Measurements from ENCODE around the gene CARMIL1. TPM values are rescaled to one million over a fixed set of nuclear protein-coding genes. Genes with fewer than 3 reads are reported as not detected.

Gene CARMIL1
- total RNA-seq, result 12.4 and 22.5 TPM in 2 replicates
- 8.9 TPM for polyA plus RNA-seq (2012)

DNA sequence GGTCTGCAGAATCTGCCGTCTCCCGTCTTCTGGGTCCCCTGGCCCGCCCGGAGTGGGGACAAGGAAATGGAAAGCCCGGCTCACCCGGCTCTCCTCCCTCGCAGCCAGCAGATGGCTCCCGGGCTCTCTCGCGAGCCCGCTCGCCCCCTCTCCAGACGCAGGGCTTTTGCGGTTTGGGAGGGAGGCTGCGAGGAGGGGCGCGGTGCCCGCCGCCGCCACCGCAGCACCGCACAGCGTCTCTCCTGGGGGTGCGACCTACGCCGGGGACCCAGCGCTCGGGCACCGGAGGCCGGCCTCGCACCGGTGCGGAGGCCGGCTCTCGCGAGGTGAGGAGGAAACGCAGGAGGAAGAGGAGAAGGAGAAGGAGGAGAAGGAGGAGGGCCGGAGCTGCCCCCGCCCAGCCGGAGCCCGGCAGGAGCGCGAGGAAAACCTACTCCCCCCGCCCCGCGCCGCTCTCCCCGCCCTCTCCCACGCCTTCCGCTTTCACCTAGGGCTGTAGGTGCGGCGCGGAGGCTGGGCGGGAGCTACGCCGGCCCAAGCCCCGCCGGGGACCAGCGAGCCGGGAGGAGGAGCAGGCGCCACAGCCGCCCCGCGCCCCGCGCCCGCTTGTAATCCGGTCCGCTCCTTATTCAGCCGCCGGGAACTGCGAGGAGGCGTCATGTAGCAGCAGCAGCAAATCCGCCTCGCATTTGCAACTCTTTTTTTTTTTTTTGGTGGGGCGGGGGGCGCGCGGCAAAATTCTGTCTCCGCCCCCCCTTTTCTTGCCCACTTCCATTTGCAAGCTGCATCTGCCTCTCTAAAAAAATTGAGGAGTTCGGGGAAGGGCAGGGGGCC, at the start of gene CARMIL1:
TSS of gene CARMIL1 (plus strand) at position 461 of the 834 bp plus-strand sequence. CDS start 422 bp downstream, outside the sequence.
- DNase-seq (ENCODE audit: low read depth), result peak; percentile 87

DNA sequence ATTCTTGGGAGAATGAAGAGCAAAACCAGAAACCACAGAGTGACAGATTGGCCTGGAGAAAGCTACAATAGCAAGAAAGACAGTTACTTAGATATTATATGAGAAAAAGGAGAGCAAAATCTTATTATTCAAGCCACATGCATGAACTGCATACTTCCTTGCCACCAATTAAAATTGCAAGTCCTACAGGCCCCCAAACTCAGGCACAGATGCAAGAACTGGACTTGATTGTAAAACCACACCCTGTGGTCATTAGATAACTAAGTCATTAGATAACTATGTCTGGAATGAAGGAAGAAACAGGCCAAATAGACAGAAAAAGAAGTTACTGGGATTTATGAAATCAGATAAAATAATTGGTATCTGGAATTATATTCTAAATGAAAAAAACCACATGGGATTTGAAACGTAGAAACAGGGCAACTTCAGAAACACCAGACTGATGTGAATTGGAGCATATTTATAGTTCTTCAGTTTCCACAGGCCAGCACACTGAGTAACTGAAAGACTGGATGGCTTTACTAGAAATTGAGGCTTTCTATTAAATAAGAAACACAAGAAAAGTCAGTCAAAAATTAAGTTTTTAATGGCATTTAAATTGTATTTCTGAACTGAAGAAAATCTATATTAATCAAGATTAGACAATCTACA, 49.4 kb upstream of the CARMIL1 start:
- peak; percentile 71 for DNase-seq (ENCODE audit: low read depth)

DNA sequence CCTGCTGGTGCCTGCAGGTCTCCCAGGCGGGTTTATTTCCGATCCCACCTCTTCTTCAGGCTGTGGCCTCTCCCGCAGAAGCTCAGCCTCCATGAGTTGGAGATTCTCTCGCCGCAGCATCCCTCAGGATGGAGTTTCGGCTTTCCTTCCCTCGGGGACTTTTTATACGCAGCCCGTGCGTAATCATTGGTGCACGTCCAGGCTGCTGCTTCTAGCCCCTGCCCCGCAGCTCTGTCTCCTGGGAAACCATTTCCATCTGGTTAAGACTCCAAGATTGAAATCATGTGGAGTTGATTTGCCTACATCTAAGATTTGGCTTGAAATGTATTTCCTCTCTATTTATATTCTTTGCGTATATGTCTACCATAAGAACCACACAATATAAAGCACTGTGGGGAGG, 46.7 kb upstream of the CARMIL1 start:
- DNase-seq (ENCODE audit: low read depth), result no peak

DNA sequence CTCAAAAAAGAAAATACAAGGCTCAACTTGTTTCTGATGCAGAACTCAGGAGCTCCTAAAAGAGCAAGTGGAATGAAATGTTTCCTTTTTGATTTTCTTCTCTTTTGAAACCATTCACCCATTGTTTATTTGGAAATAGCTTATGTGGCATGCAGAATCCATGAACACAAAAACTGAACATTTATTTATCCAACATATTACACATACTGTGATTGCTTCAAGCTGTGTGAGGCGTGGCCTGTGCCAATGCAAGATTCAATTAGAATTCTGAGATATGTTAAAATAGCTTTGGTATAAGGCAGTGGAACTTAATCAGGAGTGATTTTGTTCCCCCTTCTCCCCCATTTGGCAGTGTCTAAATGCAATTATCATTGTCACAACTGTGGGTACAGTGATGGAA, 45.9 kb upstream of the CARMIL1 start:
- no peak for DNase-seq (ENCODE audit: low read depth)

DNA sequence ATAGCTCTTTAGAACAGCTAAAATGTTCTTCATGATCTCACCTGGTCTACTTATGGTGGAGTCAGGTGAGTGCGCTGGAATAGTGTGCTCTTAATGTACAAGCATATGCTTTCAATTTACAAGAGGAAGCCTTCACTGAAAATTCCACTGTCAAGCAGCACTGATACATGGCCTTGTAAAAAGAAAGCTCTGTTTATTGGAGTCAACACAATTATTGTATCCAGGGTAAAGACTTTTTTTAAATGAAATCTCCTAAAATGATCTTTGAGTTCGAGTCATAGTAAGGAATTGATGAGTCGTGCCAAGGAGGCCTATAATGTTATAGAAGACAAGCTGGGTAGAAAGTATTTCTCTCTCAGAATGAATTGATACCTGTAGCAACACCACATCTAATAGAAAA, 41.6 kb upstream of the CARMIL1 start:
- DNase-seq (ENCODE audit: low read depth), result no peak

DNA sequence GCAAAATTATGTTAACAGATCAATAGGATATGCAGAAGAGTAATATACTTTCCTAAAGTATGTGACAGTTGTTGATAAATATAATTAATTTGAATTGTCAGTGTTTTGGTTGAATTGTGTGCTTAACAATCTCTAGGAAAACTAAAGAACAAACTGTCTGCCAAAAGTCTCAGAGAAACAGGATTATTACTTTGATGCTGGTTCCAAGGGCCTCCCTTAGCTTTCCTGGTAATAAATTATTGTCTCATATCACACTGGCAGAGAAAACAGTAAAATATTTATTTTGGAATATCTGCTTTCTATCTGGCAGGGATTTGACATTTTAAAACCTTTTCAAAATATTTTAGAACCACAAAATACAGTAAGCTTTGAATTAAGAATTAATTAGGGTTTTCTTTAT, 40.1 kb upstream of the CARMIL1 start:
- no peak for DNase-seq (ENCODE audit: low read depth)

DNA sequence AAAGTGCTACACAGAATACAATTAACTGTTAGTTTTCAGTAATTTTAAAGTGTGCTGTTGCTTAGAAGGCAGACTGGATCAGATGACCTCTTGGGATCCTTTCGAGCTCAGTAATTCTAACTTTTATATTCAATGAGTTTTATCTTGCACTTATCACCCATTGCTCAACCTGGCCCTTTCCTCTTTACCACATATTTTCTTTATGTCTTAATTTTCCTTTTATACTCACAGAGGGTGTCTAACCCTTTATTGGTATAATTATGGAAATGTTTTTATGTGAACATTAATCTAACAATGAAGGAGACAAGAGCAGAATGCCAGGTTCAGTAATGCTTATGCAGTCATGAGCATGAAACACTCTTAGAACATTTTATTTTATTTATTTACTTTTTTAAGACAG, 39.7 kb upstream of the CARMIL1 start:
- DNase-seq (ENCODE audit: low read depth), result no peak

DNA sequence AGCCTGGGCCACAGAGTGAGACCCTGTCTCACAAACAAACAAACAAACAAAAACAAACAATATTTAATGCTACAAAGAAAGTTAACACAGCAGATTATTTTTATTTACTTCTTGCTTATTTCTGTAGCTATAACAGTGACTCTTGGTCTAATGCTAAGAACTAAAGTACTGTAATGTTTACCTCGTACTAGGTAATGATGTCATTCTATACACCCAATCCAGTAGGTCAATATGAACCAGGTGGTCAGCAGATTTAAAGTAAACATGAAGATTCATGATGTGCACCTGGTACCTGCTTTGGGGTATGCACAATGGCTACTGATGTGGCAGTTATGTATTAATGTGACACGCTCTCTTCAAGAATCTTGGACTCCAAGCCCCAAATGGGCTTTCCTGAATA, 36.6 kb upstream of the CARMIL1 start:
- no peak for DNase-seq (ENCODE audit: low read depth)

DNA sequence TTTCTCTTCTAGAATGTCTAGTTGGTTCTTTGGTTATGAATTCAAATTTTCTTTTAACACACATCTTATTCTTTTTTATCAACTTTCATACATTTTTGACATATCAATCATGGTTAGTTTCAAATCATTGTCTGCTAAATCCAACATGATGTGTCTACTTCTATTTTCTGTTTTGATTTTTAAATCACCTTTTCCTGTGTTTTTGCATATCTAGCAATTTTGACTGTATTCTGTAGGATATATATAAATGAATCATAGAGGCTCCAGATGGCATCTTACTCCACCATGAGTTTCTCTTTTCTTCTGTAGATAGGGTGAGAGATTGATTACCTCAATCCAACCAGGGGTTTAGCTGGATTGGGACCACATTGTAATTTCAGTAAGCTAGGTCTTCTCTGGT, 34.3 kb upstream of the CARMIL1 start:
- DNase-seq (ENCODE audit: low read depth), result no peak

DNA sequence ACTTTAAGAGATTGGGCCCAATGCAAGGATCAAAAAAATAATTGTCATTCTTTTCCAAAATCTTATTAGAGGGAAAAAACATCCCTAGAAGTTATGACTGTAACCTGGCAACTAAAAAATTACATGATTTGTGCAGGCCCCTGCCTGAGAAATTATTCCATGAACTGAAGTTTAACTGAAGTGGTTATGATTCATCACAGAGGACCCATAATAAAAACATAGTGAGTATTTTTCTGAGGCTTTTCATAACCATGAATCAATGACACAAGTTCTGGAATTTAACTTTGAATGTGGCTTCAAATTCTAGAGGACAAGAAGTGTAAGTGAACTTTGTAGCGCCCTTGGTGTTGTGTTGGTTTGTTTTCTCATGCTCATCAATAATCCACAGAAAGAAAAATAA, 31.1 kb upstream of the CARMIL1 start:
- DNase-seq (ENCODE audit: low read depth), result peak; percentile 59

DNA sequence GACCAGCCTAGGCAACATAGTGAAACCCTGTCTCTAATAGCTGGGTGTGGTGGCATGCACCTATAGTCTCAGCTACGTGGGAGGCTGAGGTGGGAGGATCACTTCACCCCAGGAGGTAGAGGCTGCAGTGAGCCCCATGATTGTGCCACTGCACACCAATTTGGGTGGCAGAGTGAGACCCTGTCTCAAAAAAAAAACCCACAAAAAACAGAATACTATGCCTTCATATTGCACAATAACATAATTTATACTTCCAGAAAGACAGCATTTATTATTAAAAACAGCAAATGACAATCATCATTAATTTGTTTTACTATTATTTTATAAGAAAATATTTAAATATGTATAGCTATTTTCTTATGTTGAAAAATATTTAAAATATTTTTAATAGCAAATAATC, 30.0 kb upstream of the CARMIL1 start:
- no peak for DNase-seq (ENCODE audit: low read depth)

DNA sequence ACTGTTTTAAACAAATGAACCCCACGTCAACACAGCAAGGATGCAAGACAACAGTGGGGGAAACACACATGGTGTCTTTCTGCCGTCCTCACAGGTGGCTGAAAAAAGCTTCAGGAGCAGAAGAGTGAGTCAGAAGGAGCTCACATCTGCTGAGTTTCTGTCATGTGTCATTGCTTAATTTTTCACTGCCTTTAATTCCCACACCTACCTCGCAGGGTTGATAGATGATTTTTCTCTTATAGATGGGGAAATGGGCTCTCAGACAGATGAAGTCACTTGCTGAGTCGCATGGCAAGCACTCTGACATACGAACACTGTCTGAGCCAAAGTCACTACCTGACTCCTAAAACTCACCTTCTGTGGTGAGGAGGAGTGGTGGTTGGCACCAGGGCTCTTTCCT, 28.3 kb upstream of the CARMIL1 start:
- peak; percentile 40 for DNase-seq (ENCODE audit: low read depth)

DNA sequence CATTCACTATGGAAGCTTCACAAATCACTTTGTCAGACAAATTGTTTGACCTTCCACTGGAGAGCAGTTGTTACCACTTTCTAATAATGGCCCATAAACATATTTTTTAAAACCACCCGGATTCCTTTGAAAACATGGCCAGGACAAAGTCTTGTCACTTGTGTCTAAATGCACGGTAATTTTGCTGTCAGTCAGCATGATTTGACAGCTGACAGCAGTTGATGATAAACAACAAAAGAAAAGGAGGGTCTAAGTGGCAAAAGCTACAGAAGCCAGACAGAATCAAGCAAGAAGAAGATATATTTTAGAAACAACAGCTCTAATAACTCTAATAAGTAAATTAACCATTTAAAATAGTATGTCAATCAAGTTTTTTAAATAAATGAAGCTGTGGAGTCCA, 27.7 kb upstream of the CARMIL1 start:
- DNase-seq (ENCODE audit: low read depth), result no peak

DNA sequence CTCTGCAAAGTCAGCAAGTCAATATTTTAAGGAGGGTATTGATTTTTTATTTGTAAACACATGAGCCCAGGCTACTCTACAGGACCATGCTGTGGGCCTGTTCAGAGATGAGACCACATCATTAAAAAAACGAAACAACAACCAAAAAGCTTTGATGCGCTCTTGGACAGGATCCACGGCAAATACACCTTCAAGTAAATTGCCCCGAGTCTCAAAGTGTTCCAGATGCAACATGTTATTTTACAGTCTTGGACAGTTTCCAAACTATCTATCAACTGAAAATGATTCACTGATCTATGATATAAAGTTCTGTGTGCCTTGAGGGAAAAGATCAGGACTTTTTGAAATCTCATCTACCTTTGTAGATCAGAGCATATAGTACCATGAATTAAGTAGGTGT, 25.8 kb upstream of the CARMIL1 start:
- no peak for DNase-seq (ENCODE audit: low read depth)

DNA sequence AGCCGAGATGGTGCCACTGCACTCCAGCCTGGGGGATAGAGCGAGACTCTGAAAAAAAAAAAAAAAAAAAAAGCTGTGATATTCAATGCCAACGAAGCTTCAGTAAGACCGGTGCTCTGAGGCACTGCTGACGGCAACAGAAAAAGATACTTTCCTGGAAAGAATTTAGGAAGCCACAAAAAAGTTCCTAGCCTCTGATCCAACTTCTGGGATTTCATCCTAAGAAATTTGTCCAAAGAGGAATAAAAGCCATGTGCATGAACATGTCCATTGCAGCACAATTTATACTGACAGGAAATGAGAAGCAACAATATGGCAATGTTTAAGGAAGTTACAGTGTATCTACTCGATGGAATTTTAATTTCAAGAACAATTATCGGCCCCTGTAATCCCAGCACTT, 24.5 kb upstream of the CARMIL1 start:
- no peak for DNase-seq (ENCODE audit: low read depth)

DNA sequence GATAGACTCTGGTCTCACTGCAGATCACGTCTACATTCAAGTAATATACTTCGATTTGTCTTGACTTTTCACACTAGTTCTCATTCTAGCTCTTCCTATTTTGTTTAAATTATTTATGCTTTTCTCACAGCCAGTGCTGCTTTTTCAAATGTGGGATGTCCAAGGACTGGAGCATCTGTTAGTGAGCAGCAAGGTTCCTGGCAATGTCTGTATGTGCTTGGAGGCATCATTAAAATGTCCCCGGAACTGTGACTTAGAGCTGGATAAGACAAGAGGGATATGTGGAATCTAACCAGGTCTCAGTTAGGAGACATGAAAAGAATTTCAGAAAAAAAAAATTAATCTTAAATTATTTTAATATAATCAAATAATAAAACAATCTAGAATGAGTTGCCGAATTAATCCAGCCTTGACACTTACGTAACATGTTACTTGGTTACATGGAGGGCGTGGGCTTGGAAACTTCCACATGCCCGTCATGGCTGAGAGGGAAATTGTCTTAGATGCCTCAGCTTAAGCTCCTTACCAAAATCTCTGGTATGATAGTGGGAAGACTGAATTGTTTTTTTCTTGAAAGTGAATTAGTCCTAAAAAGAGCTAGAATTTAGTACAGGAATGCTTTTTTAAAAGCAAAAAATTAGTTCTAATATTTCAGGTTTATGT, 21.4 kb upstream of the CARMIL1 start:
- DNase-seq (ENCODE audit: low read depth), result no peak

DNA sequence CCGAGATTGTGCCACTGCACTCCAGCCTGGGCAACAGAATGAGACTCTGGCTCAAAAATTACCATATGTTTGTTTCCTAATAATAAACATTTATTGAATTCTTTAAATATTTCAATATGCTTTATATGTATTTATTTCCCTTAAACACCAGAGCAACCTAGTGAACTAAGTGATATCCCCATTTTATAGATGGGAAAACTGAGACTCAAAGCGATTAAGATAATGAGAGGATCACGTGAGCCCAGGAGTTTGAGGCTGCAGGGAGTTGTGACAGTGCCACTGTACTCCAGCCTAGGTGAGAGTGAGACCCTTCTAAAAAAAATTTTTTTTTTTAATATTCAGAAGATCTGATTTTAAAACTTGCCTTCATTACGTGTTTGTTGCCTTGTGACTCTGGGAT, 19.4 kb upstream of the CARMIL1 start:
- no peak for DNase-seq (ENCODE audit: low read depth)

DNA sequence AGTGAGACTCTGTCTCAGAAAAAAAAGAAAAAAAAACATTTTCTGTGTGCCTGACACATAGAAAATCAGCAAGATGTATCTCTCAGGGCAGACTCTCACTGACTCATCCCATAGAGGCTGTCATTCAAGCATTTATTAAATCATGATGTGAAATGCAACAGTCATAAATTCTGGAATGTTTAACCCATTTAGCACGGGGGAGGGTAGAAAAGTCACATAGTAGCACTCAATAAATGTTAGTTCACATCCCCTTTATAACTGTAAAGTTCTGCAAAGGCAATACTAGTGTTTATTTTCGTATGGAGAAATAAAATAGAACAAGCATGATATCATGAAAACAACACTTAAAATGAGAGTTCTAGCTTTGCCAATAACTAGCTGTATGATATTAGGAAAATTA, 15.5 kb upstream of the CARMIL1 start:
- no peak for DNase-seq (ENCODE audit: low read depth)

DNA sequence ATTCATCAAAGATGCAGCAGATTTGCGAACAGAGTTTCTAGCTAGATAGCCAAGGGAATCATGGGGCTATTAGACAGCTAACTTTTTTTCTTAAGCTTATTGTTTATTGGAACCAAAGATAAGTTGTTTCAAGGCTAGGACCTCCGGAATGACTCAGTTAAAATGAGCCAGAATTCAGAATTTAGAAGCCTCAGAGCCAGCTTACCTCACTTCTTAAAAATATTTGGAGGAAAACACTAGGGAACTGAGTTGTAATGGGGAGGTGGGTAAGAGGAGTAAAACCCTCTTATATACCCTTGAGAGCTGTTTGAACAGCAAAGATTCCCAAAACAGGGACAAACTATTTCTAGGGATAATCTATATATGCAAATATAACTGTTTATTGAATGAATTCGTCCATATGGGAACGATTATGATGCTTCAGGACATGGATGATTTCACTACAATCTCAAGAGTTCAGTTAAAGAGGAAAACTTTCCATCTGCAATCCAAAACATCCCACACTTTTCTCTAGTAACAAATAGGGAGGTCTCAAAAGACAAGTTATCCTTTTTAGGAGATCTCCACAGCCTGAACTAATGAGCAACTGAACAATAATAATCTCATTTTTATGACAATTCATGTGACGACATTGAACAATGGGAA, 12.6 kb upstream of the CARMIL1 start:
- no peak for DNase-seq (ENCODE audit: low read depth)

DNA sequence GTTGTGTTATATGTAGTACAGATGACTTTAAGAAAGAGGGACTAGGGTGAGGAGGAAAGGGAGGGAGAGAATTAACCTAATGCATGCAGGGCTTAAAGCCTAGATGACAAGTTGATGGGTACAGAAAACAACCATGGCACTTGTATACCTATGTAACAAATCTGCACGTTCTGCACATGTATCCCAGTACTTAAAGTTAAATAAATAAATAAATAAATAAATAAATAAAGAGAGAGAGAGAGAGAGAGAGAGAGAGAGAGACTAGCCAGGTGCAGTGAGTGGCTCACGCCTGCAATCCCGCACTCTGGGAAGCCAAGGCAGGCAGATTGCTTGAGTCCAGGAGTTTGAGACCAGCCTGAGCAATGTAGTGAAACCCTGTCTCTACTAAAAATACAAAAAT, 11.5 kb upstream of the CARMIL1 start:
- DNase-seq (ENCODE audit: low read depth), result no peak

DNA sequence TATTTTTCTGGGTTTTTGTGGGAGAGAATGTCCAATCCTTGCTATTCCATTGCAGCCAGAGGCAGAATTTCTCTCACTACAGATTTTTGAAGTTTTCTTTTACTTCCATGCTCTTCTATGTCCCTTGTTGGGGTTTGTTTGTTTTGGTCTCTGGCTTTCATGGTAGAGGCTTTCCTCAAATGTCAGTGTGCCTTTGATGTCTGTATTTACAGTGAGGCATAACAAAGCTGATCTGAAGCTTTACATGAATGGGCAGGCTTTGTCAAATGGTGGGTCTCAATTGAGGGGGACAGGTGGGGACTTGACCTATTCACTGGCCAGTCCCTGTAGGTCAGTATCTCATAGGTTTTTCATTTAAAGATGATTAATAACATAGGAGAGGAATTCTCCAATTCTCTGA, 8.6 kb upstream of the CARMIL1 start:
- DNase-seq (ENCODE audit: low read depth), result no peak

DNA sequence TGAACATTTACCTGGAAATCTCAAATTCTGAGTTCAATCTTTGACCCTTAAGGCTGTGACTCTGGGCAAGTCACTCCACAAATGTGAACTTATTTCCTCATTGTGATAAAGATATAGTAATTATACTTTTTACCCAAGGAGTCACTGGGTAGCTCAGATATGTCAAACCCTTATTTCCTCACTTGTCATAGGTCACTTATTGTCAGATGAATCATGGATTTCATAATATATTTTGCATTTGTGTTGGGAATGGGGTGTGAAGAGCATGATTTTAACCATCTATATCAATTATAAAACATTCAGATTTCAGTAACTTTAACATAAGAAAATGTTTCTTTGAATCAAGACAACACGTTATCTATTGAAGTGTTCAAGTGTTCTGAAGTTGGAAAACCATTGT, 3.7 kb upstream of the CARMIL1 start:
- DNase-seq (ENCODE audit: low read depth), result no peak

All from myocyte (in vitro differentiated cells).